ENCODE measurements around the gene PPHLN1.

GRCh38 chr12:42361909-42362646 is 36.1 kb downstream of the PPHLN1 start:
- TF ChIP-seq POLR2A (IDR thresholded peaks at IDR 0.05) (no peak), EP300 (IDR thresholded peaks at IDR 0.05) (no peak), POLR2AphosphoS5 (IDR thresholded peaks at IDR 0.05) (no peak), CTCF (IDR thresholded peaks at IDR 0.05) (no peak)

Data from sigmoid colon (tissue), 4 donors.